ENCODE data around the gene CCDC30. TPM values are rescaled to one million over a fixed set of nuclear protein-coding genes. Genes with fewer than 3 reads are reported as not detected.

The CCDC30 gene
- total and polyA plus RNA-seq, 9 of the 15 experiments (the other 6 are each of a cell fraction or from before 2014, with no cell fraction given) = 0.05 to 0.91 (median 0.24) TPM

DNA sequence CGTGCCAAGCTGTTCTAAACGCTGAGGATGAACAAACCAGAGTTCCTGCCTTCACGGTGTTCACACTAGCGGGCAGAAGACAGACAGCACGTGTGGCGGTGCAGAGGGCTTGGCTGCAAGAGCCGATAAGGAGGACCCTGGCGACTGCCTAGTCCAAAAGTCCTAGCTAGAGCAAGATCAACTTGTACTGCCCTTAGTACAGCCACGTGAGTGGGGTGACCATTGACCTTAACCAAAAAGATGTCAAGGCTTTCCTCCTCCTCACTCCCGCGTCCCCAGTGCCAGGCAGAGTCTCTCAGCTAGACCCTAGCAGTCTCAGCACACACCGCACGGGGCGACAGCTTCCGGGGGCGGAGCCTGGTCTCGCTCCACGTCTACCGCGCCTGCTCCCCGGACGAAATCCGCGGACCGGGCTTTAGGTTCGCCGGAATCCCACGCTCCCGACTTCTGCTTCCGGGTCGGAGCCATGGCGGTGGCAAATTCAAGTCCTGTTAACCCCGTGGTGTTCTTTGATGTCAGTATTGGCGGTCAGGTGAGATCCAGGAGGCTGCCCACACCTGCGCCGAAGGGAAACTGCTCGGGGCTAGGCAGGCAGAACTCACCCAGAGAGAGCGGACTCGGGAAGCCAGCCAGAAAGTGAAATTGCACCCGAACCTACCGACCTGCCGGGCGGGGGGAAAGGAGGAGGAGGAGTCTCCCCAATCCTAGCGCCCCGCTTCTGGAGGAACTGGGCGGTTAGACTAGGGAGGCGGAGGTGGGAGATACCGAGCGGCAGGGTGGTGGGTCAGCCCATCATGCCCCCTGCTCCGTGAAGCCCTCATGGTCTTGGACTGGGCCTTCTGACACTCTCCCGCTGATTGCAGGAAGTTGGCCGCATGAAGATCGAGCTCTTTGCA is 195.1 kb downstream of the CCDC30 start, which contains the start of gene PPIH (continued):
- TF ChIP-seq TEAD1 (CRISPR knock-in tag; IDR thresholded peaks at IDR 0.05) = peak in 1 of 2 experiments; percentile 93; a peak in 3 of 4 replicates
- no peak for TF ChIP-seq ZNF282 (CRISPR knock-in tag; IDR thresholded peaks at IDR 0.05)
- peak; percentile 93 for TF ChIP-seq FOXP1 (CRISPR knock-in tag; IDR thresholded peaks at IDR 0.05)
- TF ChIP-seq, protein P1, sequence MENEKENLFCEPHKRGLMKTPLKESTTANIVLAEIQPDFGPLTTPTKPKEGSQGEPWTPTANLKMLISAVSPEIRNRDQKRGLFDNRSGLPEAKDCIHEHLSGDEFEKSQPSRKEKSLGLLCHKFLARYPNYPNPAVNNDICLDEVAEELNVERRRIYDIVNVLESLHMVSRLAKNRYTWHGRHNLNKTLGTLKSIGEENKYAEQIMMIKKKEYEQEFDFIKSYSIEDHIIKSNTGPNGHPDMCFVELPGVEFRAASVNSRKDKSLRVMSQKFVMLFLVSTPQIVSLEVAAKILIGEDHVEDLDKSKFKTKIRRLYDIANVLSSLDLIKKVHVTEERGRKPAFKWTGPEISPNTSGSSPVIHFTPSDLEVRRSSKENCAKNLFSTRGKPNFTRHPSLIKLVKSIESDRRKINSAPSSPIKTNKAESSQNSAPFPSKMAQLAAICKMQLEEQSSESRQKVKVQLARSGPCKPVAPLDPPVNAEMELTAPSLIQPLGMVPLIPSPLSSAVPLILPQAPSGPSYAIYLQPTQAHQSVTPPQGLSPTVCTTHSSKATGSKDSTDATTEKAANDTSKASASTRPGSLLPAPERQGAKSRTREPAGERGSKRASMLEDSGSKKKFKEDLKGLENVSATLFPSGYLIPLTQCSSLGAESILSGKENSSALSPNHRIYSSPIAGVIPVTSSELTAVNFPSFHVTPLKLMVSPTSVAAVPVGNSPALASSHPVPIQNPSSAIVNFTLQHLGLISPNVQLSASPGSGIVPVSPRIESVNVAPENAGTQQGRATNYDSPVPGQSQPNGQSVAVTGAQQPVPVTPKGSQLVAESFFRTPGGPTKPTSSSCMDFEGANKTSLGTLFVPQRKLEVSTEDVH (IDR thresholded peaks at IDR 0.05; ENCODE audit: low read depth, partially characterized antibody) = peak; percentile 84
- TF ChIP-seq FUS (optimal IDR thresholded peaks at IDR 0.05; ENCODE audit: low read depth, low read length) = no peak
- peak; percentile 96 for TF ChIP-seq TAF1 (IDR thresholded peaks at IDR 0.05; ENCODE audit: control insufficient read depth, extremely low read depth, insufficient read depth, low read length, severe bottlenecking)
- TF ChIP-seq TEAD4 (IDR thresholded peaks at IDR 0.05; ENCODE audit: low read length) = peak; percentile 25; the same call in 1 of the 2 replicates
- TF ChIP-seq TEAD4 (CRISPR knock-in tag; IDR thresholded peaks at IDR 0.05; ENCODE audit: borderline replicate concordance) = no peak
- TF ChIP-seq CHD2 (IDR thresholded peaks at IDR 0.05; ENCODE audit: low read depth, low read length) = no peak
- TF ChIP-seq ZNF583 (CRISPR knock-in tag; IDR thresholded peaks at IDR 0.05) = peak; percentile 26; the same call in 1 of the 2 replicates
- peak; percentile 29; the same call in 1 of the 2 replicates for TF ChIP-seq ZEB2 (IDR thresholded peaks at IDR 0.05)
- TF ChIP-seq HNRNPLL (IDR thresholded peaks at IDR 0.05; ENCODE audit: low read depth, low read length, poor library complexity, severe bottlenecking) = peak; percentile 76
- TF ChIP-seq, protein P2, sequence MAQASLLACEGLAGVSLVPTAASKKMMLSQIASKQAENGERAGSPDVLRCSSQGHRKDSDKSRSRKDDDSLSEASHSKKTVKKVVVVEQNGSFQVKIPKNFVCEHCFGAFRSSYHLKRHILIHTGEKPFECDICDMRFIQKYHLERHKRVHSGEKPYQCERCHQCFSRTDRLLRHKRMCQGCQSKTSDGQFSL (CRISPR knock-in tag; IDR thresholded peaks at IDR 0.05) = peak; percentile 34; the same call in 1 of the 2 replicates
- TF ChIP-seq, protein P2 (tag; IDR thresholded peaks at IDR 0.05) = no peak
